ENCODE results near the gene ZNF33A. TPM values are rescaled to one million over a fixed set of nuclear protein-coding genes. Genes with fewer than 3 reads are reported as not detected.

Gene ZNF33A
- total RNA-seq, 6 experiments from 2014 or later, result 12.3 to 24.2 (median 15.7) TPM

DNA sequence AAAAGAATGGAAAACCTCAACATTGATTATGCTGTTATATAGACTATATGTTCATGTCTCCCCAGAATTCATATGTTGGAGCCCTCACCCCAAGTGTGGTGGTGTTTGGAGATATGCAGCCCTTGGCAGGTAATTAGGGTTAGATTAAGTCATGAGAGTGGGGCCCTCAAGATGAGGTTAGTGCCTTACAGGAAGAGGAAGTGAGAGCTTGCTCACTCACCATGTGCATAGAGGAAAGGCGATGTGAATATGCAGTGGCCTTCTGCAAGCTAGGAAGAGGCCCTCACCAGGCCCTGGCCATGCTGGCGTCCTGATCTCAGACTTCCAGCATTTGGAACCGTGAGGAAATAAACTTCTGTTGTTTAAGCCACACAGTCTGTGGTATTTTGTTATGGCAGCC, 14.8 kb downstream of the ZNF33A start:
- no peaks in the 10 kb centered on the region for H3K9me3 ChIP-seq
- no peaks in the 10 kb centered on the region for H3K4me1 ChIP-seq
- intact Hi-C loops (cut with DNase I), result no loop called here
- no peaks in the 10 kb centered on the region for H3K27me3 ChIP-seq
- DNase-seq (no peak), ATAC-seq (peak in 1 of 4 donors; percentile 26)
- H3K4me3 ChIP-seq, result no peak overlapping the region
- H3K36me3 ChIP-seq, result peaks cover 0 to 50% (median 3%) of the 10 kb centered on the region in 4 donors
- WGBS (ENCODE audit: insufficient coverage, low coverage, low lambda C conversion rate, missing lambda C conversion rate), result no CpG with 5 or more reads among the region's 3 CpGs
- no peak overlapping the region for H3K27ac ChIP-seq
- TF ChIP-seq POLR2A (IDR thresholded peaks at IDR 0.05), result no peak
- TF ChIP-seq, protein P1, sequence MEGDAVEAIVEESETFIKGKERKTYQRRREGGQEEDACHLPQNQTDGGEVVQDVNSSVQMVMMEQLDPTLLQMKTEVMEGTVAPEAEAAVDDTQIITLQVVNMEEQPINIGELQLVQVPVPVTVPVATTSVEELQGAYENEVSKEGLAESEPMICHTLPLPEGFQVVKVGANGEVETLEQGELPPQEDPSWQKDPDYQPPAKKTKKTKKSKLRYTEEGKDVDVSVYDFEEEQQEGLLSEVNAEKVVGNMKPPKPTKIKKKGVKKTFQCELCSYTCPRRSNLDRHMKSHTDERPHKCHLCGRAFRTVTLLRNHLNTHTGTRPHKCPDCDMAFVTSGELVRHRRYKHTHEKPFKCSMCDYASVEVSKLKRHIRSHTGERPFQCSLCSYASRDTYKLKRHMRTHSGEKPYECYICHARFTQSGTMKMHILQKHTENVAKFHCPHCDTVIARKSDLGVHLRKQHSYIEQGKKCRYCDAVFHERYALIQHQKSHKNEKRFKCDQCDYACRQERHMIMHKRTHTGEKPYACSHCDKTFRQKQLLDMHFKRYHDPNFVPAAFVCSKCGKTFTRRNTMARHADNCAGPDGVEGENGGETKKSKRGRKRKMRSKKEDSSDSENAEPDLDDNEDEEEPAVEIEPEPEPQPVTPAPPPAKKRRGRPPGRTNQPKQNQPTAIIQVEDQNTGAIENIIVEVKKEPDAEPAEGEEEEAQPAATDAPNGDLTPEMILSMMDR (IDR thresholded peaks at IDR 0.05), result no peak

DNA sequence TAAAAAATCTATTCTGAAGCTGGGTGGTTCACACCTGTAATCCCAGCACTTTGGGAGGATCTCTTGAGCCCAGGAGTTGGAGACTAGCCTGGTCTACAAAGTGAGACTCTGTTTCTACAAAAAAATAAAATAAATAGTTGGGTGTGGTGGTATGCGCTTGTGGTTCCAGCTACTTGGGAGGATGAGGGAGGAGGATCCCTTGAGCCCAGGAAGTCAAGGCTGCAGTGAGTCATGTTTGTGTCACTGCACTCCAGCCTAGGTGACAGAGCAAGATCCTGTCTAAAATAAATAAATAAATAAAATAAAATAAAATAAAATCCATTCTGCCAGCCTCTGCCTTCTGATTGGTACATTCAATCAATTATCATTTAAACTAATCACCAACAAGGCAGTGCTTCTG, 17.5 kb downstream of the ZNF33A start:
- H3K36me3 ChIP-seq, result peaks cover 0 to 30% (median 3%) of the 10 kb centered on the region in 4 donors
- intact Hi-C loops (cut with DNase I), result no loop called here
- peaks cover 0 to 6% (median 0%) of the 10 kb centered on the region in 4 donors for H3K4me1 ChIP-seq
- no peaks in the 10 kb centered on the region for H3K27me3 ChIP-seq
- no peak overlapping the region for H3K4me3 ChIP-seq
- H3K9me3 ChIP-seq, result no peaks in the 10 kb centered on the region
- DNase-seq (no peak), ATAC-seq (no peak)
- H3K27ac ChIP-seq, result no peak overlapping the region
- TF ChIP-seq, protein P1 (IDR thresholded peaks at IDR 0.05), result no peak
- TF ChIP-seq POLR2A (IDR thresholded peaks at IDR 0.05), result no peak
- WGBS (ENCODE audit: insufficient coverage, low coverage, low lambda C conversion rate, missing lambda C conversion rate), result 100% methylated on average over 1 of the region's 1 CpG

DNA sequence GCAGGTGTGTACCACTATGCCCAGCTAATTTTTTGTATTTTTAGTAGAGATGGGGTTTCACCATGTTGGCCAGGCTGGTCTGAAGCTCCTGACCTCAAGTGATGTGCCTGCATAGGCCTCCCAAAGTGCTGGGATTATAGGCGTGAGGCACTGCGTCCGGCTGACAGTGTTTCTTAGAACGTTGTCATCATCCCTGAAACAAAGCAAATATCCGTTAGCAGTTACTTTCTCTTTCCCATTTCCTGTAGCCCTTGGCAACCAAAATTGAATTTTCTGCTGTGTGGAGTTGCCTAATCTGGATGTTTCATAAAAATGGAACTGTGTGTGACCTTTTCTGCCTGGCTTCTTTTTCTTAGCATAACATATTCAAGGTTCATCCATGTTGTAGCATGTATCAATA, 22.4 kb downstream of the ZNF33A start:
- peak overlapping the region in 2 of 3 donors; percentile 45 to 59 for H3K27ac ChIP-seq
- intact Hi-C loops (cut with DNase I), result no loop called here
- peaks cover 0 to 19% (median 5%) of the 10 kb centered on the region in 4 donors for H3K36me3 ChIP-seq
- no peaks in the 10 kb centered on the region for H3K9me3 ChIP-seq
- peak; percentile 87 to 99 (median 98) for ATAC-seq
- no peak for DNase-seq
- peaks cover 0 to 6% (median 0%) of the 10 kb centered on the region in 4 donors for H3K4me1 ChIP-seq
- H3K4me3 ChIP-seq, result peak overlapping the region in 1 of 3 donors; percentile 23
- no peaks in the 10 kb centered on the region for H3K27me3 ChIP-seq
- TF ChIP-seq, protein P1 (IDR thresholded peaks at IDR 0.05), result no peak
- no peak for TF ChIP-seq POLR2A (IDR thresholded peaks at IDR 0.05)
- WGBS (ENCODE audit: insufficient coverage, low coverage, low lambda C conversion rate, missing lambda C conversion rate), result 22% methylated on average over 5 of the region's 5 CpGs

DNA sequence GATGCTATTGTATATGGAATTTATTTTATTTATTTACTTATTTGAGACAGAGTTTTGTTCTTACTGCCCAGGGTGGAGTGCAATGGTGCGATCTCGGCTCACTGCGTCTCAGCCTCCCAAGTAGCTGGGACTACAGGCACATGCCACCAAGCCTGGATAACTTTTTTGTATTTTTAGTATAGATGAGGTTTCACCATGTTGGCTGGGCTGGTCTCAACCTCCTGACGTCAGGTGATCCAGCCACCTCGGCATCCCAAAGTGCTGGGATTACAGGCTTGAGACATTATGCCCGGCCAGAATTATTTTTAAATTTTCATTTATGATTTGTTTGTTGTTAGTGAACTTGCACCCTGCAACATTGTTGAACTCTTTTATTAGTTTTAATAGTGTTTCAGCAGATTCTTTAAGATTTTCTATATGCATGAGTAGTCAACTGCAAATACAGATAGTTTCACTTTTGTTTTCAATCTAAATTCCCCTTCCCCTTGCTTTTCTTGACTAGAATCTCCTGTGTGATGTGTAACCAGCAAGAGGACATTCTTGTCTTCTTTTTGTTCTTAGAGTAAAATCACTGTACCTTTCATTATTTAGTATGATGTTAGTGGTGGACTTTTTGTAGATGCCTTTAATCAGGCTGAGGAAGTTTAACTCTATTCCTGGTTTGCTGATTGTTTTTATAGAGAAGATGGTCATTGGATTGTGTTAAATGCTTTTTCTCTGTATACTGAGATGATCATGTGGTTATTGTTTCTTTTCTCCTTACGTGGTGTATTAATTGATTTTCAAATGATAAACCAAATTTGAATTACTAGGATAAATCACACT, 27.8 kb downstream of the ZNF33A start:
- H3K27ac ChIP-seq, result no peak overlapping the region

More for the DNA sequence above, 27.8 kb downstream of the ZNF33A start:
- WGBS (ENCODE audit: insufficient coverage, low coverage, low lambda C conversion rate, missing lambda C conversion rate), result 85% methylated on average over 7 of the region's 7 CpGs
- Histone ChIP-seq H3K36me3 (peaks cover 0 to 12% (median 5%) of the 10 kb centered on the region in 4 donors), H3K9me3 (no peaks in the 10 kb centered on the region), H3K27me3 (no peaks in the 10 kb centered on the region), H3K4me3 (no peak overlapping the region), H3K4me1 (no peaks in the 10 kb centered on the region)
- DNase-seq, result no peak
- peak in 1 of 4 donors; percentile 42 for ATAC-seq
- intact Hi-C loops (cut with DNase I), result no loop called here
- no peak for TF ChIP-seq POLR2A (IDR thresholded peaks at IDR 0.05)
- TF ChIP-seq, protein P1 (IDR thresholded peaks at IDR 0.05), result no peak
